NCI-H69 (cell line): ENCODE measurements around the gene TAF1B.

Experiments
- DNase-seq: peaks from one replicate; lab custom pipeline; 2025; lab: John Stamatoyannopoulos, UW

Gene TAF1B

DNA sequence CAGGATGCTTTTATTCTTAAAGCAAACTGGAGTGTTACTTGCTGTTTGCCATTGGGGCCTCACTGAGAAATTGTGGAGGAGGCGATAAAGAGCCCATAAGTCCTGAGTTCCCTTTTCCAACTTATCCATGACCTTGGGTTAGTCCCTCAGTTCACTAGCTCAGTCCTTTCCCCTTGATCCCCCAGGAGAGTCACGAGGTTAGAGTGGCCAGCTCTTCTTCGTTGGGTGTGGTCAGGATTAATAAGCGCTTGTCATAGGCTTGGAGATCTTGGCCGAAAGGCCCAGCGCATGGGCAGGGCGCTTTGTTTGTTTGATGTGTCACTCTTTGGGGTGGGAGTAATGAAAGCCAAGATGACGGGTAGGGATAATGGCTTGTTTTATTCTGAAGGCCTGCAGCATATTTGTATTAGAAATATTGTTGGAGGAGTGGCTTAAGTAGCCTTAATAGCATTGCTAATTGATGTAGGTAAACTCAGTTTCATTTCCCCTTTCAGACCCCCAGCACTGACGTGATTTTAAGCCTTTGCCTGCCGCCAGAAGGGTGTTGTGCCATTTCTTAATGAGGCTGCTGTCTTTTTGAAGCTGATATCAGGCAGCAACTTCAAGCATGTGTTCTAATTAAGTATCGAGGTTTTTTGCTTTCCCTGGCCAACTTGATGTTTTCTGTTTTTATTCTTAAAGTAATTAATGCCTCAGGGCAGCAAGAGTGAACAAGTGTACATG, 123.9 kb downstream of the TAF1B start:
- DNase-seq: no peak

DNA sequence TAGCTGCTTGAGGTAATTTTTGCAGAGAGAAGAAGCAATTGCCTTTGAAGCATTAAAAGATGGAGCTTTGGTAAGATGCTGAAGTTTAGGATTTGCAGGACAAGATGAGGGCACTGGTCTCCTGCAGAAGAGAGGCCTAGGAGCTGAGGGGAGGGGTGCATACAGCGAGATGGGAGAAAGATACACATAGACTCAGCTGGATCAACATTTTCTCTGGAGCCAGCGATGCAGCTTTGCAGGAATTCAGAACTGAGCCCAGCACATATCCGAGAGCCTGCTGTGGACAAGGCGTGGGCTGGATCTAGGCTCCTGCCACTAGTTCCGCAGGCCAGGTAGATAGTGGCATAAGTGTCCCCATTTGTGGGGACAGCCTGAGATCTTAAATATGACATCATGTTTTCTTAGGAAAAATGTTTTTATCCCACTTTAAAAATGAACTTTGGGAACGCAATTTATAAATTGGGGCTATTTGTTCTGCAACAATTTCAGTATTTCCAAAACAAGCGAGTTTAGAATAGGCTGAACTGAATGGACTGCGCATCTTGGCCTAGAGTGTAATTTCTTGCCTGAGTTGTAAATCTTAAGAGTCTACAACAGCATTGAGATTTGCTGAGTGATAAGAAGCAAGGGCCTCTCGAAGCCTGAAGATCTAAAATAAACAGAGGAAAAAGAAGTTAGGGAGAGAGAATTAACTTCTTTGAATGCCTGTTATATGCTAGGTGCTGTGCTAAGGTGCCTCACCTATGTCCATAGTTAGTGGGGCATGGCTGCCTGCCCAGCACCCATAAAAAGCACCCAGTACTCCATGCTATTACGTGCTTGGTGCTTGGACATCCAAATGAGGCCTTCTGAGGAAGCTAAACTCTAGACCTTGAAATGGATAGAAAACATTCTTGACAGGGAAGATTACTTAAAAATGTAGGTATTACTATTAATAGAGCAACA, 125.6 kb downstream of the TAF1B start:
- DNase-seq: no peak

DNA sequence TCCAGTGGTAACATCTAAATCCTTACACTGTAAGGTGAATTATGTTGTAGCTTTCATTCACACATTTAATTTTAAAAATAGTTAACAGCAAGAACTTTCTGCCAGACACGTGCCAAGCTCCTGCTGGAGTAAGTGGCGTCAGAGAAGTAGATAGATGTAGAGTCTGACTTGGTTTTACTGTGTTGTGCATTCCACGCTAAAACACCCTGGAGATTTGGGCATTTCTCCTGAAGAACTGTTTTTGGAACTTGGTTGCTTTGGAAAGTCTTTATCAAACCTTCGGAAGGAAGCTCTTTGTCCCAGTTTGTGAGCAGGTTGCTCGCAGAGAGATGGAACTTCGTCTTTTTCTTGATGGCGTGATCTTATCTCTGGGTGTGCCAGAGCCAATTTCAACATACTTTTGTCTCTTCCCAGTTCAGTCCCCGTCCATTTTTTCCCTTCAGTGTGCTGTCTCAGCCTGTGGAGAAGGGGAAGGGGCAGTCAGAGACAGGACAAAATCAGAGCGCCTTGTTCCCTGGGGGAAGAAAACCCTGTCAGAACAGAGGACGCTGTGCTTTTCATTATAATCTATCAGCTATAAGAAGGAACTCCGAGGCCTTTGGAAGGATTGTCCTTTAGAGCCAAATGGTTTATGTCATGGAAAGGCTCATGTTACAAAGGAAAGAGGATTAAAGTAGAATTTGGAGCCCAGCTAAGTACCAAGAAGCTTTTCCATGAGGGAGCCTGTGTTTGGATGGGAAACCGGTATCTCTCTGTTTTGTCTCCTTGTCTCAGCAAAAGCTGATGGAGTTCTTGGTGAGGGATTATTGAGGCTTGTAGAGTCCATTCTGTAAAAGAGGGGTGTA, 127.1 kb downstream of the TAF1B start:
- DNase-seq: no peak

DNA sequence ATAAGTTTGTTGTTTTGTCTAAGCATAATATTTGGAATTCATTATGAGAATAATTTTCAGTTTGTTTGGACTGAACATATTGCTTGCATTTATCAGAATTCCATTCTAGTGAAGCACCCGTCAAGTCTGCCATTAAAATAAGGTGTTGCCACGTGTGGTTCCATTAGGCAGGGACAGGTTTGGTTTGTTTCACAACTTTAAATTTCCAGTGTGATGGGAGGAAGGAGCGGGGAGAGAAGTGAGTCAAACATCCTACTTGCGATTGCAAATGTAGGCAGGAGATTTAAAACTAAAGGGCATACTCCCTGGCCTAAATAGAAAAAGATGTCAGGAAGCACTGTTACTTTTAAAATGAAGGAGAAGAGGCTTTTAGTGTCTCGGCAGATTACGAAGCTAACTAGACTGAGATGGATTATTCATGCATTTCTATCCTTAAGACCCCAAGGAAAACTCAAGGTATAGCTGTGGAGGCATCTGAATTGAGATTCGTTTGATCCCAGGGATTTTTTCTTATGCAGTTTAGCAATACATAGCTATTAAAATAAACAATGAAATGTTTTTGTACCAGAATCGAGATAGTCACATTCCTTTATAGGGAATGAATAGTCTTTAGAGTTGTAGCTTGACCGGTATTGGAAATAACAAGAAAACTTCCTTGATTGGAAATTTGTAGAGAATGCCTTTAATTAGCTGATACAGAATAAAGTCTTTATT, 128.0 kb downstream of the TAF1B start:
- no peak for DNase-seq

DNA sequence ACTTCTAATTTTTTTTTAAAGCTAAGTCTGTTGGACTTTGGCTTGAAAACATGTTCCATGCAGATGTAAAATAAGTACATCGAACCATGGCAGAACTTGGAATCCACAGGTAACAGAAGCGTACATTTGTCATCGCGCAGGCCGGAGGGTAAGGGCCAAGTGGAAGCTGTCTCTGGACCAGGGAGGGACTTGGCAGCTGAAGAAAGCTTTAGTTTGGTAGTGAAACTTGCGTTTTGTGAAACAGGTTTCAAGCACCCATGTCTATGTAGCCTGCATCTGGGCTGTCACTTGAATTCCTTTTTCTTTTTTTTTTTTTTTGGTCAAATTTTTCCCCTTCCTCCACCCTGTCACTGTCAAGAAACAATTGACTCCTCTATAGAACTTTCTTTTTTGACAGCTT, 128.6 kb downstream of the TAF1B start:
- DNase-seq: no peak

DNA sequence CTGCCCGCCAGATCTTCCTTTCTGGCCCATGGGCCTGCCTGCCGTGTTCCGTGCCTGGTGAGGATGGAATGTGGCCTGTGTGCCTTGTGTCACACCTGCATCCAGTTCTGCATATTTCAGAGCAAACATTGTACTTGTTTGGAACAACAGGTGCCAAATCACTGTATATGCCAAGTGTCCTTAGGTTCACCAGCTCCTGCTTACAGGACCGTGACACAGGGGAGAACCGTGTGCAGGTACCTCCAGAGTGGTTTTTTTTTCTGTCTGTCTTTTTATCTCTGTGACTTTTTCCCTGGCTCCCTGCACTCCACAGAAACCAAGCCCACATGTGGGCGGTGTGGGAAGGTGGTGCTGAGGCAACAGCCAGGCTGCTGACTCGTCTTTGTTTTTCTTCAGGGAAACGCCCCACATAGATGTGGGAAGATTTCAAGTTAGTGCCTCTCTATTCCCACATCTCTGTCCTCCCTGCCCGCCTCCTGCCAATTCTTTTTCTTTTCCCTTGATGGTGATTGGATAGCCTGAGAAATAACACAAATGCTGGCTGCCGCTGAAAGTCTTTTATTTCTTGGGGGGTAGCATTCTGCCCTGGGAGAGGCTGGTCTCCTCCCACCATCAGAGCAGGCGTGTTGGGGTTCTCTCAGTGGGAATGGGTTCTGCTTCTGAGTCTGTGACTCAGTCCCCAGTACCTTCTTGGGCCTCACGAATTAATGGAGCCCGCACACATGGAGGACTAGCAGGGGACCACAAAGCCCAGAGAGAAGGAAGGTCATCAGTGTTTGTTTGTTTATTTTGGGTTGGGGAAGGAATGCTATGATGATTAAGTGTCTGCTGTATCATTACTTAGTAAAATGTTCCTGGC, 129.6 kb downstream of the TAF1B start:
- no peak for DNase-seq

DNA sequence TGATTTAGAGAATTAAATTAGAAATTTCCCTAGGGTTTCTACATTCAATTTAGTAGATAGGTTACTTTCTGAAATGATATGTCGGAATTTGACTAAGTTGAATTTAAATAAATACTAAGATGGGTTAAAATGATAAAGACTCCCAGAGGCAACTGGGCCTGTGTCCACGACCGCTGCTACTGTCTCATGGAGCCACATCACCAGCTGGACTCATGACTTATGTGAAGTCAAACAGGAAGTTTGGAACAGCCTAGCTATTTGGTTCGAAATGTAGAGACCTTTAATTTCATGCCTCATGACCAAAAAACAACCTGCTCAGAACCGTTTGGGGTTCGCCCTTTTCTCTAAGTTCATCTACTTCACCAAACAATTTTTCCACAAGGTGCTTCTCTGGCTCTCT, 130.4 kb downstream of the TAF1B start:
- no peak for DNase-seq

DNA sequence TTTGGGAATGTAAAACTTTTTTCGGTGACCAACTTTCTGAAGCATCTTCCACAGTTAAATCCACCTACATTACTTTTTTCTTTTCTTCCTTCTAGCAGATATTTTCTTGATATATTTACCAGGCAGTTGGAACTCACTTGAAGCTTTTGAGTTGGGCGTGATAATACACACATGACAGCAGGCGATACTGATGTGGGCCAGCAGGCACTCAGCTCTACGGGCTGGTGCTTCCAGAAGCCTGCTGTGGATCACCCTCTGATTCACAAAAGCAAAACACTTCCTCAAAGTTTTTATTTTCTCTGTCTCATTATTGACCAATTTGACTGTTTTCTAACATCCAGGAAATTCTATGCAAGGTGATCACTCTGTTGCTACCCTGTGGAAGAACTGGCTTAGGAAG, 131.1 kb downstream of the TAF1B start:
- no peak for DNase-seq

DNA sequence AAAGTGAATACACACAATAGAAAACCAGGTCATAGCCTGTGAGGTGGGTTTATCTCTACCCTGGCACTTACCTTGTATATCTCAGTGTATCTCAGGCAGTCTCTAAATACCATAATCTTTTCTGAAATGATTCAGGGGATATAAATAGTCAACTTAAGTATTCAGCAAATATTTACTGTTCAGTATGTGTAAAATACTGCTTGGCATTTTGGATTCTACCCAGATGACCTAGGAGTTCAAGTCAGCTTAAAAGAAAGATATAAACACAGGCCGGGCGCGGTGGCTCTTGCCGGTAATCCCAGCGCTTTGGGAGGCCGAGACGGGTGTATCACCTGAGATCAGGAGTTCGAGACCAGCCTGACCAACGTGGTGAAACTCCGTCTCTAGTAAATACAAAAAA, 132.1 kb downstream of the TAF1B start:
- no peak for DNase-seq

DNA sequence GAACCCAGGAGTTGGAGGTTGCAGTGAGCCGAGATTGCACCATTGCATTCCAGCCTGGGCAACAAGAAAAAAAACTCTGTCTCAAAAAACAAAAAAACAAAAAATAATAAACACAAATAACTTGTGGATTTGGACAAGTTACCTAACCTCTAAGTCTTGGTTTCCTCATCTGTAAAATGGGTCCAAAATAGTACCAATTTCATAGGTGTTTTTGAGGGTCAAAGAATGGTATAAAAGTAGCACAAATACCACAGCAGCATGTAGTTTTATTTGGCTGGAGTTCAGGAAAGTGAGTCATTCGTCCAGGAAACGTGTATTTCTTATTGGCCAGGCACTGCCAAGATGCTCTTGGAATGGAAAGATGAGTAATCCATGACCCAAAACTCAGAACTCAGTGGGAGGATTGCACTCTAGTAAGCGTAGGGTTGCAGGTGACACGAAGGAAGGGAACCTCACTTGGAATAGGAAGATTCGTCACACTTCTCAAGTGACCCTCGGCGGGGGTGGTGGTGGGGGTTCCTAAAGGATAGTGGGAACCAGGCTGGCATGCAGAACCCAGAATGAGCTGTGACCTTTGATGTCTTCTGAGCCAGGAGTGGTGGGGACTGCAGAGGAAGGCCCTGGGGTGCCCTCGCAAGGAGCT, 132.7 kb downstream of the TAF1B start:
- DNase-seq: peak; percentile 5

DNA sequence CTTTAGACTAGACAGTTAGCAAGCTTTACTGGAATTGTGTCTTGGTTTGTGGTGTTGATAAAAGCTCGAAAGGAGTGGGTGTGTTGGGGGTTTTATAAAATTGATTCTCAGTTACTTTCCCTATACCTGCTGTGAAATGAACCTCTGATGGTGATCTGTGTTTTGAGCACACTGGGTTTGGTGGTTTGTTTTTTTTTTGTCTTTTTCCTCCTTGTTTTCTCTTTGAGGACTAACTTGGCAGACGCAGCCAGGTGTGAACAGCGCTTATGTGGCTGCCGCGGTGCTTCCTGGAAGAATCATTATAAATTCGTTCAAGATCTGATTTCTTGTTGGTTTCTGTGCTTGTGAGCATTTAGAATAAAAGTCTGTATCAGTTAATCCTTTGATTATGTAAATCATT, 136.7 kb downstream of the TAF1B start:
- no peak for DNase-seq

DNA sequence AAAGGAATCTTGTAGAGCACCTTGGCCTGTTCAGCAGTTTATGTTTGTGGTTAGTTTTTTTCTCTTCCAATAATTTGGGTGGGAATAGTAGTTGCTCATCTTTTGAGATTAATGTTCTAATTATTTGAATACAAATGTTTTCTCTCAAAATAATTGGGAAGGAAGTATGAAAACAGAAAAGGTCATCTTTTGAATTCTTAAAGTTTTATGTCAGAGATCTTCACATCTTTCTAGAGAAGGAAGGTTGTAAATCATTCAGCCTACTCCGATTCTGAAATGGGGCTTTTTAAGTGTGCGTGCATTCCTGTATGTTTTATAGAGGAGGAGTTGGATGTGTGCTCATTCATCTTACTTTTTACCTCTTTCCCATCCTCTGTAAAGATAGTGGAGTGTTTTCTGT, 137.2 kb downstream of the TAF1B start:
- no peak for DNase-seq

DNA sequence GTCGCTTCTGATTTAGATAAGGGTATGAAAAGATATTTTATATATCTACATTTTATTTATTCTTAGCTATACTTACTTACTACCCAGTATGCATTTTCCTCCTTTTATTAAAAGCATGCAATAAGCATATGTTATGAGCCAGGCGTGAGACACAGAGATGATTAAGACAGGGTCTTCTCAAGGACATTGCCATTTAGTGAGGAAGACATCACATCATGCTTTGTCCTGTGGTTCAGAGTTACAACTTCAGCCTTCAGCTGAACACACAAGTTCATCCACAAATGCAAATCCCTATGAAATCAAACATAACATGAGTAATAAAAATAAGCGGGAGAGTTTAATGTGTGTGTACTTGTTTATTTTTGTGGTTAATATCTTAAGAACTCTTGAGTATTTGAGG, 138.4 kb downstream of the TAF1B start:
- DNase-seq: no peak

DNA sequence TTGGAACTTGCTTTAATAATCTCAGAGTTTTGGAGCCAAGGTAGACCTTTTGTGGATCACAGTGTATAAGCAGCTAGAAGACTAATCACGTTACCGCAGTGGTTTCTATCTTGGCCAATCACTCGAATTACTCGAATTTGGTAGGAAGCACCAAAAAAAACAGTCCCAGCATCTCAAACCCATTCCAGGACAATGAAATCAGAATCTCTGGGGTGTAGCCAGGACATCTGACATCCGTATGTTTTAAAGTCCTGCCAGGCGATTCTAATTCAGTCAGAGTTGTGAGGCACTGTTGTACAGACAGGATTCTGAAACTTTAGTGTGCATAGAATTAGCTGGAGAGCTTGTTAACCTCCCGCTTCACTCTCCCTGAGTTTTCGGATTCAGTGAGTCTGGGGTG, 139.0 kb downstream of the TAF1B start:
- no peak for DNase-seq

DNA sequence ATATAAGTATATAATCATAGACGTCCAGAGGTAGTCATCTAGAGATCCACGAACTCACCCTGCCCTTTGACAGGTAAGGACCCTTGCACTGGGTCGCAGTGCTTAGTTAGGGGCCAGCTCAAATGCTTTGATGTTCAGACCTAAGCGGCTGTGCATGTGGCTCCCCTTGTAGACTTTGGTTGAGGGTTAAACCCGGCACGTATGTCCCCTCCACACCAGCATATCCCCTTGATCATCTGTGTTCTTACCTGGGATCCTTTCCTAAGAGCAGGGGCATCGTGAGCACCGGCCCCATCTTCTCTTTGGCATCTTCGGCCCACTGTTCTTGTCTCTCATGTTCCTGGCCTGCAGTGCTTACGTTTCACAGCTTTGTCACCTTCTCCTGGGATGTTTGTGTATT, 139.6 kb downstream of the TAF1B start:
- DNase-seq: no peak

DNA sequence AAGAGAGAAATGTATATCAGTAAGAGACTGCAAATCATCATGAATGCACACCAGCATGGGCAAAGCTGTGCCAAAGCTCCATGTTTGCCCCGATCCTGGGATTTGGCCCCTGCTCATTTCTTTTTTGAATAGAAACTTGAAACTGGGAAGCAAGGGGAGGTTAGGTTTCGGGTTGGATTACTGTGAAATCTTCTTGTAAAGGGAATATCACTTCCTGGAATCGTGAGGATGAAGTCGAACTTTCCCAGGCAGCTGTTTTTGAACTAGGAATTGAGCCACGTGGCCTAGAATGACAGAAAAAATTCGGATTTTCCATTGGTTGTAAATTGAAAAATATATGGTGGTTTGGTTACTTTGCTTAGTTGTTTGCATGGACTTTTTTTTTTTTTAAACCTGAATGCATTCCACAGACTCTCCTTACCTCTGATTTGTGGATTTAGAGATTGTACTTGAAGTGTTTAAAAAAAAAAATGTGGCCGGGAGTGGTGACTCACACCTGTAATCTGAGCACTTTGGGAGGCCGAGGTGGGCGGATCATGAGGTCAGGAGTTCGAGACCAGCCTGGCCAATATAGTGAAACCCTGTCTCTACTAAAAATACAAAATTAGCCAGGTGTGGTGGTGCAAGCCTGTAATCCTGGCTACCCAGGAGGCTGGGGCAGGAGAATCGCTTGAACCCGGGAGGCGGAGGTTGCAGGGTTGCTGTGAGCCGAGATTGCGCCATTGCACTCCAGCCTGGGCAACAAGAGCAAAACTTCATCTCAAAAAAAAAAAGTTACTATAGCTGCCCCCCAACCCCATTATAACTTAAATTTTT, 140.3 kb downstream of the TAF1B start:
- DNase-seq: no peak
